Lower leg skin (tissue), 4 donors: Measurements from ENCODE around the gene CHPF. TPM values are rescaled to one million over a fixed set of nuclear protein-coding genes. Genes with fewer than 3 reads are reported as not detected.

Experiments used
- DNase-seq, 2 donors: peaks; one replicate each; pipeline ENCODE4 v3.0.0-alpha.2; 2019; ENCODE audit warnings: low spot score in 2 of 2
- H3K4me3 ChIP-seq: fragments of 200-600 bp; sonication (generic); 2 replicates; pipeline ENCODE4 v1.5.1; 2017; ENCODE audit warnings: mild to moderate bottlenecking, low read depth; ENCODE audit not compliant: poor library complexity, severe bottlenecking
- CTCF ChIP-seq, 3 donors: fragments of 450-650 bp; IDR thresholded peaks; one replicate each; pipeline ENCODE4 v1.5.1; 2016; ENCODE audit warnings: antibody characterized with exemption in 3 of 3, mild to moderate bottlenecking in 3 of 3, moderate library complexity in 2 of 3
- POLR2A ChIP-seq, 2 donors: fragments of 450-650 bp; IDR thresholded peaks; one replicate each; pipeline ENCODE4 v1.6.1; 2016 to 2017; ENCODE audit warnings: antibody characterized with exemption in 2 of 2, mild to moderate bottlenecking in 1 of 2, moderate library complexity in 1 of 2
- WGBS, 2 donors: methylation state at CpG; one replicate each; pipeline ENCODE4 v1.1.5; 2018; 5-methylcytosine and 5-hydroxymethylcytosine counted together
- intact Hi-C: fragments of 100-400 bp; cut with DNase I; formaldehyde crosslinking; loops from one replicate; pipeline ENCODE4 v1.15.0; 2023; ENCODE audit warnings: low total_unique reads
- total RNA-seq, 4 donors: library from RNA; depleted of rRNA; stranded (reverse); fragments of >200 nt; gene quantifications; one replicate each; pipeline ENCODE4 v1.1.0, GENCODE V29; 2016

CHPF gene
- total RNA-seq, 4 donors from 2014 or later = 37.8 to 73.1 (median 58.4) TPM

GRCh38 chr2:219493086-219493485 is 50.5 kb downstream of the CHPF start:
- DNase-seq = no peak
- intact Hi-C loops = no loop called here
- 93 to 94% methylated on average over 5 of the region's 5 CpGs for WGBS, 2 donors

GRCh38 chr2:219492575-219492974 is 51.0 kb downstream of the CHPF start:
- intact Hi-C loops = no loop called here
- TF ChIP-seq CTCF (IDR thresholded peaks at IDR 0.05) (no peak), POLR2A (IDR thresholded peaks at IDR 0.05) (no peak)
- DNase-seq = no peak
- no peak overlapping the region for H3K4me3 ChIP-seq
- WGBS, 2 donors = 70 to 82% methylated on average over 3 to 20 of the region's 20 CpGs

More at GRCh38 chr2:219493086-219493485, 50.5 kb downstream of the CHPF start:
- H3K4me3 ChIP-seq = no peak overlapping the region
- TF ChIP-seq POLR2A (IDR thresholded peaks at IDR 0.05) (no peak), CTCF (IDR thresholded peaks at IDR 0.05) (no peak)

- no peak overlapping the region for H3K4me3 ChIP-seq
- DNase-seq = no peak
- WGBS, 2 donors = 81 to 84% methylated on average over 13 to 14 of the region's 14 CpGs
- TF ChIP-seq CTCF (IDR thresholded peaks at IDR 0.05) (no peak), POLR2A (IDR thresholded peaks at IDR 0.05) (no peak)
- intact Hi-C loops = no loop called here
Observed at GRCh38 chr2:219491278-219491963, 52.2 kb downstream of the CHPF start.

- H3K4me3 ChIP-seq = no peak overlapping the region
- DNase-seq = no peak
- 84 to 85% methylated on average over 10 of the region's 10 CpGs for WGBS, 2 donors
- intact Hi-C loops = no loop called here
- TF ChIP-seq POLR2A (IDR thresholded peaks at IDR 0.05) (no peak), CTCF (IDR thresholded peaks at IDR 0.05) (no peak)
Observed at GRCh38 chr2:219490600-219491130, 52.9 kb downstream of the CHPF start.

- WGBS, 2 donors = 88 to 92% methylated on average over 23 of the region's 23 CpGs
- no peak overlapping the region for H3K4me3 ChIP-seq
- DNase-seq = no peak
- TF ChIP-seq POLR2A (IDR thresholded peaks at IDR 0.05) (no peak), CTCF (IDR thresholded peaks at IDR 0.05) (no peak)
- intact Hi-C loops = no loop called here
Observed at GRCh38 chr2:219490186-219490585, 53.4 kb downstream of the CHPF start.
